ENCODE measurements around the gene PNPLA7.
A peak's percentile ranks its signal among the peaks of the same experiment; 100 is the strongest.
"Not testable (repeated sequence)": the region's sequence is repeated elsewhere in the genome, so short reads cannot be mapped to it uniquely, and the experiment has no call there.

PNPLA7 gene

GRCh38 chr9:137467161-137467581 lies 83.0 kb downstream of the PNPLA7 start:
- CTCF ChIA-PET = no interaction called here
- no peaks in the 10 kb centered on the region for H3K36me3 Mint-ChIP-seq
- no peak overlapping the region for H3K27ac Mint-ChIP-seq
- no peak overlapping the region for H3K4me3 Mint-ChIP-seq
- H3K9me3 Mint-ChIP-seq = no peaks in the 10 kb centered on the region
- peaks cover 11% of the 10 kb centered on the region for H3K4me1 Mint-ChIP-seq
- peaks cover 44% of the 10 kb centered on the region for H3K27me3 Mint-ChIP-seq
- peak; percentile 10 for DNase-seq

- H3K36me3 Mint-ChIP-seq, H3K9me3 Mint-ChIP-seq, H3K4me3 Mint-ChIP-seq, CTCF ChIA-PET, DNase-seq, H3K27ac Mint-ChIP-seq: not testable (repeated sequence)
- Mint-ChIP-seq H3K4me1 (peaks cover 18% of the 10 kb centered on the region), H3K27me3 (peaks cover 50% of the 10 kb centered on the region)
Observed at GRCh38 chr9:137466389-137467085, 83.7 kb downstream of the PNPLA7 start.

- Mint-ChIP-seq H3K27me3 (peaks cover 48% of the 10 kb centered on the region), H3K9me3 (no peaks in the 10 kb centered on the region), H3K4me1 (peaks cover 24% of the 10 kb centered on the region), H3K36me3 (no peaks in the 10 kb centered on the region), H3K27ac (peak overlapping the region; percentile 0), H3K4me3 (no peak overlapping the region)
- CTCF ChIA-PET = no interaction called here
- DNase-seq = peak; percentile 16
Observed at GRCh38 chr9:137465720-137466388, 84.3 kb downstream of the PNPLA7 start.

GRCh38 chr9:137465000-137465719 lies 85.0 kb downstream of the PNPLA7 start:
- Mint-ChIP-seq H3K4me1 (peaks cover 25% of the 10 kb centered on the region), H3K9me3 (no peaks in the 10 kb centered on the region), H3K36me3 (no peaks in the 10 kb centered on the region), H3K4me3 (no peak overlapping the region), H3K27ac (no peak overlapping the region), H3K27me3 (peaks cover 41% of the 10 kb centered on the region)
- DNase-seq = peak; percentile 13
- CTCF ChIA-PET = no interaction called here

- Mint-ChIP-seq H3K4me3 (no peak overlapping the region), H3K9me3 (no peaks in the 10 kb centered on the region), H3K4me1 (peaks cover 32% of the 10 kb centered on the region), H3K27ac (no peak overlapping the region), H3K27me3 (peaks cover 38% of the 10 kb centered on the region), H3K36me3 (no peaks in the 10 kb centered on the region)
- peak; percentile 17 for DNase-seq
- CTCF ChIA-PET = no interaction called here
Observed at GRCh38 chr9:137464291-137464999, 85.8 kb downstream of the PNPLA7 start.

- H3K27ac Mint-ChIP-seq = no peak overlapping the region
- no peaks in the 10 kb centered on the region for H3K36me3 Mint-ChIP-seq
- H3K9me3 Mint-ChIP-seq = no peaks in the 10 kb centered on the region
- peak; percentile 11 for DNase-seq
- CTCF ChIA-PET = no interaction called here
- H3K4me1 Mint-ChIP-seq = peaks cover 33% of the 10 kb centered on the region
- H3K27me3 Mint-ChIP-seq = peaks cover 33% of the 10 kb centered on the region
- H3K4me3 Mint-ChIP-seq = no peak overlapping the region
Observed at GRCh38 chr9:137463931-137464290, 86.3 kb downstream of the PNPLA7 start.

GRCh38 chr9:137462986-137463930 lies 86.9 kb downstream of the PNPLA7 start:
- Mint-ChIP-seq H3K4me3 (no peak overlapping the region), H3K4me1 (peaks cover 33% of the 10 kb centered on the region), H3K27me3 (peaks cover 30% of the 10 kb centered on the region), H3K9me3 (no peaks in the 10 kb centered on the region), H3K27ac (peak overlapping the region; percentile 77), H3K36me3 (no peaks in the 10 kb centered on the region)
- CTCF ChIA-PET = no interaction called here
- peak; percentile 17 for DNase-seq

GRCh38 chr9:137462396-137462985 lies 87.7 kb downstream of the PNPLA7 start:
- peak; percentile 20 for DNase-seq
- Mint-ChIP-seq H3K4me3 (peak overlapping the region; percentile 63), H3K36me3 (no peaks in the 10 kb centered on the region), H3K4me1 (peaks cover 33% of the 10 kb centered on the region), H3K27ac (peak overlapping the region; percentile 93), H3K27me3 (peaks cover 24% of the 10 kb centered on the region), H3K9me3 (no peaks in the 10 kb centered on the region)
- CTCF ChIA-PET = interaction anchor here (1.0 to 1.3 kb wide), 2 partner anchors 17 to 40 kb away, joined by 3 to 4 read pairs; partner anchors contain the start of genes EXD3 and NOXA1

- peaks cover 35% of the 10 kb centered on the region for H3K4me1 Mint-ChIP-seq
- no peaks in the 10 kb centered on the region for H3K9me3 Mint-ChIP-seq
- CTCF ChIA-PET = interaction anchor here (1.0 to 1.3 kb wide), 2 partner anchors 16 to 39 kb away, joined by 3 to 4 read pairs; partner anchors contain the start of genes EXD3 and NOXA1
- H3K27ac Mint-ChIP-seq = peak overlapping the region; percentile 93
- H3K4me3 Mint-ChIP-seq = peak overlapping the region; percentile 63
- peaks cover 19% of the 10 kb centered on the region for H3K27me3 Mint-ChIP-seq
- no peaks in the 10 kb centered on the region for H3K36me3 Mint-ChIP-seq
- DNase-seq = peak; percentile 89
Observed at GRCh38 chr9:137461663-137462395, 88.4 kb downstream of the PNPLA7 start.

- CTCF ChIA-PET = interaction anchor here (1.0 to 1.3 kb wide), 2 partner anchors 16 to 39 kb away, joined by 3 to 4 read pairs; partner anchors contain the start of genes EXD3 and NOXA1
- Mint-ChIP-seq H3K4me1 (peaks cover 36% of the 10 kb centered on the region), H3K9me3 (no peaks in the 10 kb centered on the region), H3K4me3 (no peak overlapping the region), H3K36me3 (peaks cover 2% of the 10 kb centered on the region), H3K27me3 (peaks cover 13% of the 10 kb centered on the region), H3K27ac (peak overlapping the region; percentile 93)
- no peak for DNase-seq
Observed at GRCh38 chr9:137461316-137461662, 88.9 kb downstream of the PNPLA7 start.

- H3K27me3 Mint-ChIP-seq = peaks cover 10% of the 10 kb centered on the region
- H3K27ac Mint-ChIP-seq = peak overlapping the region; percentile 93
- peaks cover 5% of the 10 kb centered on the region for H3K36me3 Mint-ChIP-seq
- no peak overlapping the region for H3K4me3 Mint-ChIP-seq
- peak; percentile 25 for DNase-seq
- no peaks in the 10 kb centered on the region for H3K9me3 Mint-ChIP-seq
- CTCF ChIA-PET = no interaction called here
- H3K4me1 Mint-ChIP-seq = peaks cover 40% of the 10 kb centered on the region
Observed at GRCh38 chr9:137460363-137461315, 89.6 kb downstream of the PNPLA7 start.

Data from activated naive CD4-positive, alpha-beta T cell treated with anti-CD3 and anti-CD28 coated beads, Interleukin-2, amount 10 ng/mL, durations not matched to agents 7 days and 5 days (primary cell).